Glutamatergic neuron (in vitro differentiated cells): ENCODE results near the gene OGG1. TPM values are rescaled to one million over a fixed set of nuclear protein-coding genes. Genes with fewer than 3 reads are reported as not detected.

Source experiments
- DNase-seq: peaks from one replicate; pipeline ENCODE4 v3.0.0; 2022
- H3K27ac Mint-ChIP-seq: one replicate; pipeline ENCODE4 v1.8.0; 2020; ENCODE audit warnings: mild to moderate bottlenecking, mixed read lengths, inconsistent platforms; ENCODE audit not compliant: unreplicated experiment
- H3K27me3 Mint-ChIP-seq: one replicate; pipeline ENCODE4 v1.8.0; 2020; ENCODE audit warnings: mild to moderate bottlenecking, moderate library complexity, mixed read lengths, inconsistent platforms; ENCODE audit not compliant: unreplicated experiment
- H3K36me3 Mint-ChIP-seq: one replicate; pipeline ENCODE4 v1.8.0; 2020; ENCODE audit warnings: mild to moderate bottlenecking, mixed read lengths, inconsistent platforms; ENCODE audit not compliant: unreplicated experiment
- H3K4me1 Mint-ChIP-seq: one replicate; pipeline ENCODE4 v1.8.0; 2020; ENCODE audit warnings: mild to moderate bottlenecking, low read depth, mixed read lengths, inconsistent platforms; ENCODE audit not compliant: unreplicated experiment
- H3K4me3 Mint-ChIP-seq: one replicate; pipeline ENCODE4 v1.8.0; 2020; ENCODE audit warnings: mild to moderate bottlenecking, mixed read lengths, inconsistent platforms; ENCODE audit not compliant: unreplicated experiment
- H3K9me3 Mint-ChIP-seq: one replicate; pipeline ENCODE4 v1.8.0; 2020; ENCODE audit warnings: mild to moderate bottlenecking, moderate library complexity, mixed read lengths, inconsistent platforms; ENCODE audit not compliant: unreplicated experiment
- total RNA-seq: library from RNA; stranded (reverse); fragmentation: NEBNext Ultra II Directional; extraction: Animal tissue kit (Norgen Biotek cat#: 25700); gene quantifications from one replicate; pipeline ENCODE4 v1.2.1, GENCODE V29; 2021; ENCODE audit not compliant: unreplicated experiment
- TF ChIP-seq, protein P1 (sequence below): fragments of 200-600 bp; sonication (generic); IDR thresholded peaks from one replicate; pipeline ENCODE4 v1.5.0; 2021; ENCODE audit not compliant: partially characterized antibody, unreplicated experiment

Gene OGG1
- total RNA-seq, 1 donor from 2014 or later: 76.5 TPM

DNA sequence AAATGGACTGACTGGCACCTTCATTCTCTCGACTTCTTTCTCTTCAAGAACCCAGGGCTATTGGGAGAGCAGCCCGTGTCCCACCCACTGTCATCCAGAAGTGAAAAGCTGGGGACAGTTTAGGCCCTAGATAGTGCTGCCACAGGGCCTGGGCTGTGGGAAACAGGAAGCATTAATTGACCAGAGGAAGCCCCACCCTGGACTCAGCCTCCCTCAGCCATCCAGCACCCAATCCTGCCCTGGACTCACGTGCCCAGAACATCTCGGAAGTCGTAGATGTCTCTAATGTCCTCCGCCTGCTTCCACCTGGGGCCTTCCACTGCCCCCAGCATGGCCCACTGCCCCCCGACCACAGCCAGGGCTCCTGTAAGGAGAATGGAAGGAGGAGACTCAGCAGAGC, 17.7 kb downstream of the OGG1 start:
- no peak overlapping the region for H3K27ac Mint-ChIP-seq
- peaks cover 12% of the 10 kb centered on the region for H3K4me1 Mint-ChIP-seq
- no peak overlapping the region for H3K4me3 Mint-ChIP-seq
- no peaks in the 10 kb centered on the region for H3K36me3 Mint-ChIP-seq
- no peak for DNase-seq
- peaks cover 11% of the 10 kb centered on the region for H3K27me3 Mint-ChIP-seq
- peaks cover 6% of the 10 kb centered on the region for H3K9me3 Mint-ChIP-seq
- TF ChIP-seq, protein P1, sequence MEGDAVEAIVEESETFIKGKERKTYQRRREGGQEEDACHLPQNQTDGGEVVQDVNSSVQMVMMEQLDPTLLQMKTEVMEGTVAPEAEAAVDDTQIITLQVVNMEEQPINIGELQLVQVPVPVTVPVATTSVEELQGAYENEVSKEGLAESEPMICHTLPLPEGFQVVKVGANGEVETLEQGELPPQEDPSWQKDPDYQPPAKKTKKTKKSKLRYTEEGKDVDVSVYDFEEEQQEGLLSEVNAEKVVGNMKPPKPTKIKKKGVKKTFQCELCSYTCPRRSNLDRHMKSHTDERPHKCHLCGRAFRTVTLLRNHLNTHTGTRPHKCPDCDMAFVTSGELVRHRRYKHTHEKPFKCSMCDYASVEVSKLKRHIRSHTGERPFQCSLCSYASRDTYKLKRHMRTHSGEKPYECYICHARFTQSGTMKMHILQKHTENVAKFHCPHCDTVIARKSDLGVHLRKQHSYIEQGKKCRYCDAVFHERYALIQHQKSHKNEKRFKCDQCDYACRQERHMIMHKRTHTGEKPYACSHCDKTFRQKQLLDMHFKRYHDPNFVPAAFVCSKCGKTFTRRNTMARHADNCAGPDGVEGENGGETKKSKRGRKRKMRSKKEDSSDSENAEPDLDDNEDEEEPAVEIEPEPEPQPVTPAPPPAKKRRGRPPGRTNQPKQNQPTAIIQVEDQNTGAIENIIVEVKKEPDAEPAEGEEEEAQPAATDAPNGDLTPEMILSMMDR: no peak

DNA sequence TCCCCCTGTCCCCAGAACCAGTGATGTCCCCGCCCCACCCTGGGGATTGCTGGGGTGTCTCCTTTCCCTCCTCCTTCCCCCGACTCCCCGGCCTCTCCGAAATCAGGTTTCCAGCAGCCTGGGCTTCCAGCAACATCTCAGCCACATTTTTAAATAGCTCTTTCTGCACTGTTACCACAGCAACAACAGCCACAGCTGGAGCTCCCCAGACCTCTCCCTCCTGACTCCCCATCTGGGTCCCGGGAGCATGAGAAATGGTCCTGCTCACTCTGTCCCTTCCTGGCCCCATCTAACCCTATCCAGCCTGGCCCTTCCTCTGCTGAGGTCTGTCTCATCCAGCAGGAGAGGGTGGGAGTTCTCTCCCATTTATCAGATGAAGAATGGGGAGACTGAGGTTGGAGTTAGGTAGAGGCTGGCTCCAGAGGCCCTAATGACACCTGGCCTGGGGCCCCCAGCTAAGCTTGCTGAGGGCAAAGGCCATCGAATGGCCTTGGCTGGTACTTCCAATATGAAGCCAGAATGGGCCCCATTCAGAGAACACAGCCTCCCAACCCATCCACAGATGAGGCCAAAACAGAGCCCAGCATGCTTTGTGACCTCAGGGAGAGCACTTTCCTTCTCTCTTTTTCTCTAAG, 18.5 kb downstream of the OGG1 start:
- H3K4me1 Mint-ChIP-seq: peaks cover 12% of the 10 kb centered on the region
- H3K4me3 Mint-ChIP-seq: no peak overlapping the region
- TF ChIP-seq, protein P1: no peak
- DNase-seq: no peak
- H3K27me3 Mint-ChIP-seq: peaks cover 11% of the 10 kb centered on the region
- H3K9me3 Mint-ChIP-seq: peaks cover 6% of the 10 kb centered on the region
- no peak overlapping the region for H3K27ac Mint-ChIP-seq
- H3K36me3 Mint-ChIP-seq: no peaks in the 10 kb centered on the region

DNA sequence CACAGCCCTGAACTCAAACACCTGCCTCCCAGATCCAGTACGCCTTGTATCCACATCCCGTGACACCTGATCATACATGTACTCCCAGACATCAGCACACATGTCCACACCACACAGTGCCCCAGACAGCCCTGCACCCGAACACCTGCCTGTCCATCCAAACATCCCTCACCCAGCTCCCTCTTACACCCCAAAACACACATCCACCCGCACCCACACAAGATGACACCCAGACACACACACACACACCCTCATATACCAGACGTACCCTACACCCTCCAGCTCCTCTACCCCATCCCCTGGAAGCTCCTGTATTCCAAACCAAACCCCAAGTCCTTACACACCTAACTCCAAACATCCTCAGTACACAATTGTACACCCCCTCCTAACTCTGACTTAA, 19.3 kb downstream of the OGG1 start:
- H3K4me3 Mint-ChIP-seq: peak overlapping the region; percentile 81
- DNase-seq: no peak
- peak overlapping the region; percentile 26 for H3K27ac Mint-ChIP-seq
- H3K36me3 Mint-ChIP-seq: no peaks in the 10 kb centered on the region
- H3K4me1 Mint-ChIP-seq: peaks cover 12% of the 10 kb centered on the region
- peaks cover 11% of the 10 kb centered on the region for H3K27me3 Mint-ChIP-seq
- TF ChIP-seq, protein P1: no peak
- peaks cover 6% of the 10 kb centered on the region for H3K9me3 Mint-ChIP-seq

DNA sequence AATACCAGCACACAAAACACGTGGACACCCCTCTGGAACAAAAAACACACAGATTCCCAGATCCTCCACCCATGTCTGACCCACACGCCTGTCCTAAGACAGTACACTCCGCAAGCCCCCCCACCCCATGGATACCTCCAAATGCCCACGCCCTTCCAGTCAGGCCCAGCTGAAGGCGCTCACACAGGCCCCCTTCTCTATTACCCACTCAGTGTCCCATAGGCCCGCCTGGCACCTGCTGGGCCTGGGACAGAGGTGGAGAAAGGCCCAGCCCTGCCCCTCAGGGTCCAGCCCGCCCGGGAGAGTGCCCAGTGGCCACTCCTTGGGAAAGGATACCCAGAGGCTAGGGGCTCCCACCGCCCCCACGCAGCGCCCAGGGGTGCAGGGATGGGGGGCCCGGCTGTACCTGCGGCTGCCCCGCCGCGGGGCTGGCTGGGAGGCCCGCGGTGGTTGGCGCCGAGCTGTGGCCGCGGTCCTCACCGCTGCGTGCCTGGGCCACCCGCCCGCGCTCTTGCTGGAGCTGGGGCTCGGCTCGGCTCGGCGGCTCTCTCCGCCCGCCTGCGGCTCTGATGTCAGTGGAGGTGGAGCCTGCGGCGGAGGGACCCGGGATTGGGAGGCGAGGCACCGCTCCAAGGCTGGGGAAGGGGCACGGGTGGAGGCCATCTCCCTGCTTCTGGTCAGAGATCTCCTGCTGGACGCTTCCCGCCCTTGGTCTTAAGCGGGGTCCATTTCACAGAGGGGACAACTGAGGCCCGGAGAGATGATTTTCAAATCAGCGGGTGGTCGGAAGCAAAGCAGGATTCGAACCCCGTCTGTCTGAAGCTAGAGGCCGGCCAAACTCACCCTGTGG, 19.9 kb downstream of the OGG1 start, which contains the start of gene CAMK1:
Gene CAMK1, minus strand, starts transcription at position 522 of the 850 bp plus-strand sequence. CDS start 2,198 bp downstream, outside the sequence.
- peaks cover 11% of the 10 kb centered on the region for H3K27me3 Mint-ChIP-seq

More for the DNA sequence above, 19.9 kb downstream of the OGG1 start, which contains the start of gene CAMK1:
- H3K36me3 Mint-ChIP-seq: no peaks in the 10 kb centered on the region
- TF ChIP-seq, protein P1: no peak
- DNase-seq: peak; percentile 80
- peaks cover 6% of the 10 kb centered on the region for H3K9me3 Mint-ChIP-seq
- peaks cover 12% of the 10 kb centered on the region for H3K4me1 Mint-ChIP-seq
- peak within 1 kb of the TSS; percentile 81 for H3K4me3 Mint-ChIP-seq
- H3K27ac Mint-ChIP-seq: peak within 1 kb of the TSS; percentile 26
